Left renal pelvis (tissue), 4 donors: Measurements from ENCODE around the gene ATOH8. TPM values are rescaled to one million over a fixed set of nuclear protein-coding genes. Genes with fewer than 3 reads are reported as not detected.
"Not testable (repeated sequence)": the region's sequence is repeated elsewhere in the genome, so short reads cannot be mapped to it uniquely, and the experiment has no call there.

Source experiments
- DNase-seq, 4 donors: peaks; one replicate each; pipeline ENCODE4 v3.0.0-alpha.2; 2013; ENCODE audit warnings: low read depth in 4 of 4, low spot score in 3 of 4
- polyA plus RNA-seq, 4 donors: library from polyadenylated mRNA; unstranded; fragments of 120-200 nt; gene quantifications; one replicate each; pipeline ENCODE4 v1.2.1, GENCODE V29; 2013; ENCODE audit not compliant: insufficient read length in 4 of 4

The ATOH8 gene
- polyA plus RNA-seq, 4 donors: 13.6 to 15.6 (median 14.5) TPM

- no peak for DNase-seq
Observed at GRCh38 chr2:85813211-85813981, 59.6 kb downstream of the ATOH8 start.

GRCh38 chr2:85813982-85814801 is 60.4 kb downstream of the ATOH8 start:
- DNase-seq: peak; percentile 59 to 76 (median 62)

GRCh38 chr2:85814802-85815550 is 61.2 kb downstream of the ATOH8 start:
- no peak for DNase-seq

- no peak for DNase-seq
Observed at GRCh38 chr2:85819811-85820510, 66.2 kb downstream of the ATOH8 start.

GRCh38 chr2:85822766-85823165 is 69.0 kb downstream of the ATOH8 start:
- DNase-seq: no peak

GRCh38 chr2:85823951-85824350 is 70.2 kb downstream of the ATOH8 start:
- no peak for DNase-seq

- DNase-seq: no peak
Observed at GRCh38 chr2:85826990-85827878, 73.4 kb downstream of the ATOH8 start.

- DNase-seq: no peak
Observed at GRCh38 chr2:85827879-85828569, 74.2 kb downstream of the ATOH8 start.

- no peak for DNase-seq
Observed at GRCh38 chr2:85828725-85829124, 74.9 kb downstream of the ATOH8 start.

- DNase-seq: not testable (repeated sequence)
Observed at GRCh38 chr2:85829394-85829793, 75.6 kb downstream of the ATOH8 start.

- DNase-seq: no peak
Observed at GRCh38 chr2:85830645-85831044, 76.9 kb downstream of the ATOH8 start.

- DNase-seq: no peak
Observed at GRCh38 chr2:85831735-85832134, 77.9 kb downstream of the ATOH8 start.

GRCh38 chr2:85834466-85834865 is 80.7 kb downstream of the ATOH8 start:
- DNase-seq: no peak

Other genes starting within 250 kb of the ATOH8 start
- gene MAT2A, start 214.8 kb upstream of the ATOH8 start, polyA plus RNA-seq: 100 to 1,000 TPM; 194 to 394 (median 345) TPM
- gene GGCX, start 192.5 kb upstream of the ATOH8 start, polyA plus RNA-seq: 10 to 100 TPM; 33.7 to 42.4 (median 39.7) TPM
- gene VAMP8, start 176.4 kb upstream of the ATOH8 start, polyA plus RNA-seq: 100 to 1,000 TPM in 1 of 4 donors, 10 to 100 TPM in 3; 18.8 to 103 (median 92.4) TPM
- 10 to 100 TPM; 21.7 to 41.4 (median 35.7) TPM for gene VAMP5, start 169.6 kb upstream of the ATOH8 start, polyA plus RNA-seq
- 100 to 1,000 TPM in 3 of 4 donors, 10 to 100 TPM in 1; 72.7 to 135 (median 132) TPM for gene RNF181, start 158.2 kb upstream of the ATOH8 start, polyA plus RNA-seq
- gene TMEM150A, start 151.3 kb upstream of the ATOH8 start, polyA plus RNA-seq: 10 to 100 TPM; 14.9 to 39.7 (median 33.3) TPM
- 10 to 100 TPM; 53.1 to 78.6 (median 55.7) TPM for gene C2orf68, start 141.9 kb upstream of the ATOH8 start, polyA plus RNA-seq
- gene USP39, start 137.8 kb upstream of the ATOH8 start, polyA plus RNA-seq: 10 to 100 TPM; 41.7 to 77.3 (median 69.5) TPM
- gene SFTPB, start 85.8 kb upstream of the ATOH8 start, polyA plus RNA-seq: 1 to 10 TPM in 2 of 4 donors, under 1 TPM in 2; 0.05 to 3.4 (median 0.69) TPM
- 1 to 10 TPM in 1 of 4 donors, under 1 TPM in 3; 0.36 to 3.2 (median 0.49) TPM for gene GNLY, start 59.6 kb upstream of the ATOH8 start, polyA plus RNA-seq
- gene ST3GAL5, start 135.0 kb downstream of the ATOH8 start, polyA plus RNA-seq: 10 to 100 TPM; 12.5 to 19.7 (median 13.0) TPM